Measurements from ENCODE around the gene ZCCHC4. TPM values are rescaled to one million over a fixed set of nuclear protein-coding genes. Genes with fewer than 3 reads are reported as not detected.

The ZCCHC4 gene
- total RNA-seq, 1 donor = 15.0 TPM

- H3K4me3 ChIP-seq (ENCODE audit: low read depth, low read length) = no peak overlapping the region
Measured at GRCh38 chr4:25291158-25291733, 21.3 kb upstream of the ZCCHC4 start.

DNA sequence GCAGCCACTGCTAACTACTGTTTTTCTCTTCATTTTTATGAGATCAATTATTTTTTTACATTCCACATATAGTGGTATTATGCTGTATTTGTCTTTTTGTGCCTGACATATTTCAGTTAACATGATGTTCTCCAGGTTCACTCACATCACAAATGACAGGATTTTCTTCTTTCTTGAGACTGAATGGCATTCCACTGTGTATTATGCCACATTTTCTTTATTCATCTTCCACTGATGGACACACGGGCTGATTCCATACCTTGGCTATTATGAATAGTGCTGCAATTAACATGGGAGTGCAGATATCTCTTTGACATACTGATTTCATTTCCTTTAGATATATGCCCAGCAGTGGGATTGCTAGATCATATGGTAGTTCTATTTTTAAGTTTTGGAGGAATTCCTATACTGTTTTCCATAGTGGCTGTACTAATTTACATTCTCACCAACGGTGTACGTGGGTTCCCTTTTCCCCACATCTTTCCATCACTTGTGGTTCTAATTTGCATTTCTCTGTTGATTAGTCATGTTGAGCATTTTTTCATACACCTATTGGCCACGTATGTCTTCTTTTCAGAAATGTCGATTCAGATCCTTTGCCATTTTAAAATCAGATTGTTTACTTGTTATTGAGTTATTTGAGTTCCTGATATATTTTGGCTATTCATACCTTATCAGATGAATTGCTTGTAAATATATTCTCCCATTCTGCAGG, 14.9 kb upstream of the ZCCHC4 start:
- no peak for DNase-seq (ENCODE audit: low read depth)
- H3K4me3 ChIP-seq (ENCODE audit: low read depth, low read length) = no peak overlapping the region
- no peak for TF ChIP-seq CTCF (IDR thresholded peaks at IDR 0.05; ENCODE audit: insufficient read depth, low read length)

More at GRCh38 chr4:25291158-25291733, 21.3 kb upstream of the ZCCHC4 start:
- TF ChIP-seq CTCF (IDR thresholded peaks at IDR 0.05; ENCODE audit: insufficient read depth, low read length) = no peak
- DNase-seq (ENCODE audit: low read depth) = no peak

DNA sequence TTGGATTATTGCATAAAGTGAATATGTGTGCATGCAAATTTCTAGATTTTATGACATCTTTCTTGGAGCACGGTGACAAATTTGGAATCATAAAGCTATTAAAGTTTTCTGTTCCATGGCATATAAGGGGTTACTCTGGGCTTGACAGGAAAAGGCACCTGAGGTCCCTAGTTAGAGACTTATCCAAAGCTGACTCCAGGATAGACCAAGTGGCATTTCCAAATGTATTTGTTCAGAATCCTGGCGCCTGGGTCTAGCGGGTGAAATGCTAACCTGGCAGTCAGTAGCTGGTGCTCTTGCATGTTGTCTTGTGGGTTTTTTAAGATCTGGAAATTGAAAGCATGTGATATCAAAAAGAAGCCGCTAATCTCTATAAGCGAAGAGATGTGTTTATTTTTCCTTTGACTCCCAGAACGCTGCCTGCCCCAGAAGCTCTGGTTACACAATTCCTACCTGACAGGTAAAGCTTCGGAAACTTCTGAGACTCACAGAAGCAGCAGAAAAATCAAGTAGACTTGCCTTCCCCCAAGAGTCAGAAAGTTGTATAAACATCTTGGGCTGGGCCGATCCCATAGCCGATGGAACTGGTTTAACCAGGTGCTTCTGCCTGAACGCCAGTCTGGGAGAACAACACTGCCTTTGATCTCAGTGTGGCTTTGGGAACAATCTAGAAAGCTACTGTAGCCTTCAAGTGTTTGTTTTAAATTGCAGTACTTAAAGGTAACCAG, 12.9 kb upstream of the ZCCHC4 start:
- no peak for DNase-seq (ENCODE audit: low read depth)
- H3K4me3 ChIP-seq (ENCODE audit: low read depth, low read length) = no peak overlapping the region
- TF ChIP-seq CTCF (IDR thresholded peaks at IDR 0.05; ENCODE audit: insufficient read depth, low read length) = no peak

DNA sequence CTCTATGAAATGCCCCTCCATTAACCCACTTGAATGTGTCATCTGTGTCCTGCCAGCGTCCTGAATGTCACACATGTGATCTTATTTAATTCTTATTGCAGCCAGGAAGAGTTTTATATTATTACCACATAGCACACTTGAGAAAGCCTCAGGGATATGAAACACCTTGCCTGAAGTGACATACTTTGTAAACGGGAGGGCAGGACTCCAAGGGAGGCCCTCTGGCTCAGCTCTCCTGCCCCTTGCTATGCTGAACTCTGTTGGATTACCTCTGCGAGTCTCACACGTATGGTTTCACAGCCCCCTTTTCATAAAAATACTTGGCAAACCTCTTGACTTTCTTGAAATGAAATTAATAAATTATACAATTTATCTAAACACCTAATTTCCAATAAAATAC, 11.1 kb upstream of the ZCCHC4 start:
- H3K4me3 ChIP-seq (ENCODE audit: low read depth, low read length) = no peak overlapping the region
- DNase-seq (ENCODE audit: low read depth) = no peak
- no peak for TF ChIP-seq CTCF (IDR thresholded peaks at IDR 0.05; ENCODE audit: insufficient read depth, low read length)

- no peak overlapping the region for H3K4me3 ChIP-seq (ENCODE audit: low read depth, low read length)
- no peak for TF ChIP-seq CTCF (IDR thresholded peaks at IDR 0.05; ENCODE audit: insufficient read depth, low read length)
- DNase-seq (ENCODE audit: low read depth) = no peak
Measured at GRCh38 chr4:25302626-25303025, 9.9 kb upstream of the ZCCHC4 start.

GRCh38 chr4:25303578-25303977, 9.0 kb upstream of the ZCCHC4 start:
- DNase-seq (ENCODE audit: low read depth) = no peak
- no peak for TF ChIP-seq CTCF (IDR thresholded peaks at IDR 0.05; ENCODE audit: insufficient read depth, low read length)
- no peak overlapping the region for H3K4me3 ChIP-seq (ENCODE audit: low read depth, low read length)

All from fibroblast of the aortic adventitia (primary cell).